IPS DF 6.9 (cell line): ENCODE data around the gene CSH1.
"Not testable (repeated sequence)": the region's sequence is repeated elsewhere in the genome, so short reads cannot be mapped to it uniquely, and the experiment has no call there.

ENCODE experiments used
- DNase-seq: peaks from one replicate; pipeline ENCODE4 v3.0.0-alpha.2; 2013; ENCODE audit warnings: low read depth, low spot score
- H3K27ac ChIP-seq: one replicate; pipeline ENCODE4 v1.5.1; 2013; ENCODE audit warnings: low read length, control low read depth
- H3K27me3 ChIP-seq: 2 replicates; pipeline ENCODE4 v1.6.1; 2013; ENCODE audit warnings: mild to moderate bottlenecking, low read length; ENCODE audit not compliant: control insufficient read depth, insufficient read depth
- H3K36me3 ChIP-seq: 2 replicates; pipeline ENCODE4 v1.6.1; 2013; ENCODE audit warnings: low read length; ENCODE audit not compliant: control insufficient read depth, insufficient read depth
- H3K4me1 ChIP-seq: 2 replicates; pipeline ENCODE4 v1.6.1; 2013; ENCODE audit warnings: low read length; ENCODE audit not compliant: control insufficient read depth, insufficient read depth
- H3K4me3 ChIP-seq: 2 replicates; pipeline ENCODE4 v1.5.1; 2013; ENCODE audit warnings: mild to moderate bottlenecking, low read length
- H3K9me3 ChIP-seq: 2 replicates; pipeline ENCODE4 v1.6.1; 2013; ENCODE audit warnings: low read length, inconsistent platforms; ENCODE audit not compliant: control insufficient read depth, insufficient read depth
- WGBS: extraction: QIAGEN DNeasy Blood & Tissue Kit; methylation state at CpG from one replicate; pipeline ENCODE4 v1.1.7; 2013; ENCODE audit warnings: mixed read lengths, missing lambda C conversion rate; ENCODE audit not compliant: insufficient read length, insufficient coverage; 5-methylcytosine and 5-hydroxymethylcytosine counted together

Gene CSH1

DNA sequence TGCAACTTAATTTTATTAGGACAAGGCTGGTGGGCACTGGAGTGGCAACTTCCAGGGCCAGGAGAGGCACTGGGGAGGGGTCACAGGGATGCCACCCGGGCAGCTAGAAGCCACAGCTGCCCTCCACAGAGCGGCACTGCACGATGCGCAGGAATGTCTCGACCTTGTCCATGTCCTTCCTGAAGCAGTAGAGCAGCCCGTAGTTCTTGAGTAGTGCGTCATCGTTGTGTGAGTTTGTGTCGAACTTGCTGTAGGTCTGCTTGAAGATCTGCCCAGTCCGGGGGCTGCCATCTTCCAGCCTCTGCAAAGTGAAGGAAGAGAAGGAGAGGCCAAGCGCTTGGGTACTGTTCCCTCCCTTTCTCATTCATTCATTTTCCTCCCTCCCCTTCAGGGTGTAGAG, 20.8 kb upstream of the CSH1 start:
- not testable (repeated sequence) for H3K9me3 ChIP-seq, H3K36me3 ChIP-seq, DNase-seq, H3K27me3 ChIP-seq, H3K4me3 ChIP-seq, H3K4me1 ChIP-seq, H3K27ac ChIP-seq
- WGBS = no CpG with 5 or more reads among the region's 11 CpGs

- DNase-seq = no peak
- no peaks in the 10 kb centered on the region for H3K4me1 ChIP-seq
- H3K27me3 ChIP-seq = no peaks in the 10 kb centered on the region
- no peak overlapping the region for H3K27ac ChIP-seq
- H3K36me3 ChIP-seq = no peaks in the 10 kb centered on the region
- H3K9me3 ChIP-seq = no peaks in the 10 kb centered on the region
- no CpG with 5 or more reads among the region's 12 CpGs for WGBS
- no peak overlapping the region for H3K4me3 ChIP-seq
Observed at GRCh38 chr17:63916566-63917185, 20.3 kb upstream of the CSH1 start.

DNA sequence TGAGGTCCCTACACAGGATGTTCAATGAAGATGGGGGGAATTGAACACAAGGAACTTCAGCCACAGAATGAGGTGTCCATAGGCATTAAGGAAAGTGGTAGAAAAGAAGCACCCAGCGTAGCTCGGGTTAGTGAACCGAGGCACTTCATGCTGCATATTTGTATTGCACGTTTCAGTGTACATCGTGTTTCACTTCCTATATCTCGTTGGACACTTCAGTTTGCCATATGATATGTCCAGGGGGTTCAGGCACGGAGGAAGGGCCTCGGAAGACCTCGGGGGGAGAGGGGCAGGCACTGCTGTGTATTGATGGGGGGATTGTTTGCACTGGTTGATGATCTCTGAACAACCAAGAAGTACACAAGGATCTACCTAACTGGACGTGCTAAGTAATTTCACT, 19.4 kb upstream of the CSH1 start:
- not testable (repeated sequence) for H3K36me3 ChIP-seq, H3K4me1 ChIP-seq, H3K27ac ChIP-seq, H3K4me3 ChIP-seq, H3K27me3 ChIP-seq, DNase-seq, H3K9me3 ChIP-seq
- WGBS = no CpG with 5 or more reads among the region's 10 CpGs

- H3K27ac ChIP-seq = no peak overlapping the region
- no peak for DNase-seq
- H3K4me1 ChIP-seq = peaks cover 1% of the 10 kb centered on the region; the same call in 1 of the 2 replicates
- no peak overlapping the region for H3K4me3 ChIP-seq
- no peaks in the 10 kb centered on the region for H3K27me3 ChIP-seq
- H3K9me3 ChIP-seq = no peaks in the 10 kb centered on the region
- no peaks in the 10 kb centered on the region for H3K36me3 ChIP-seq
- no CpG with 5 or more reads among the region's 7 CpGs for whole genome bisulfite sequencing
Observed at GRCh38 chr17:63914471-63914870, 18.1 kb upstream of the CSH1 start.

- Histone ChIP-seq H3K4me3 (no peak overlapping the region), H3K27me3 (no peaks in the 10 kb centered on the region), H3K27ac (no peak overlapping the region), H3K9me3 (no peaks in the 10 kb centered on the region), H3K4me1 (peaks cover 3% of the 10 kb centered on the region; the same call in 1 of the 2 replicates), H3K36me3 (no peaks in the 10 kb centered on the region)
- no CpG with 5 or more reads among the region's 8 CpGs for WGBS
- no peak for DNase-seq
Observed at GRCh38 chr17:63911657-63912100, 15.3 kb upstream of the CSH1 start.

DNA sequence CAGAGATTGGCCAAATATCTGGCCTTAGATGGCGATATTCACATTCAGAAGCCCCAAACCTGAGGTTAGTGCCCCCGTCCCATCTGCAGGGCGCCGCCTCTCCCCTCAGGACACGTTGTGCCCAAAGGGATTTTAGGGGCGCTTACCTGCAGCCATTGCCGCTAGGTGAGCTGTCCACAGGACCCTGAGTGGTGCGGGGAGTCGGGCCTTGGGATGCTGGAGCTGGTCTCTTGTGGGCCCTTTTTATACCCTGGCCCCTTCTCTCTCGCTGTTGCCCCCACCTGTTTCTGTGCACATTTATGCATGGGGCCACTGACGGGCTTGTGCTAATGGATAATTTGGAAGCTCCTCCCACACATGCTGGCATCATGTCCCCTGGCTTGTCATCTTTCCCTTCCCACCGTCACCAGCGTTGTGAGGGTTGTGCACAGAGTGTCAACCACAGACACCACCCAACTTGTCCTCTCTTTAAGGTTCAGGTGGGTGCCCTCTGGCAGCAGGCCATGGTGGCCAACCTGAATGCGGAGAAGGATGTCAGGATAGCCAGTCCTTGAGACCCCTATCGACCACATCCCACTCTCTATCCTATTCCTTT, 14.8 kb upstream of the CSH1 start, which contains the start of gene CSHL1:
TSS of gene CSHL1 (minus strand) at position 218 of the 595 bp plus-strand sequence. CDS start at position 156, 62 bp downstream.
- no peak within 1 kb of the TSS for H3K27ac ChIP-seq
- no peaks in the 10 kb centered on the region for H3K9me3 ChIP-seq
- no peak for DNase-seq
- no peaks in the 10 kb centered on the region for H3K27me3 ChIP-seq
- no peaks in the 10 kb centered on the region for H3K36me3 ChIP-seq
- WGBS = no CpG with 5 or more reads among the region's 15 CpGs
- H3K4me3 ChIP-seq = no peak within 1 kb of the TSS
- H3K4me1 ChIP-seq = peaks cover 3% of the 10 kb centered on the region; the same call in 1 of the 2 replicates

GRCh38 chr17:63910096-63910495, 13.7 kb upstream of the CSH1 start:
- Histone ChIP-seq H3K9me3 (no peaks in the 10 kb centered on the region), H3K27me3 (no peaks in the 10 kb centered on the region), H3K4me1 (peaks cover 3% of the 10 kb centered on the region; the same call in 1 of the 2 replicates), H3K36me3 (no peaks in the 10 kb centered on the region), H3K27ac (no peak overlapping the region), H3K4me3 (no peak overlapping the region)
- no CpG with 5 or more reads among the region's 14 CpGs for WGBS
- DNase-seq = no peak

GRCh38 chr17:63909586-63909985, 13.2 kb upstream of the CSH1 start:
- H3K9me3 ChIP-seq, H3K27me3 ChIP-seq, H3K27ac ChIP-seq, H3K36me3 ChIP-seq, H3K4me1 ChIP-seq, H3K4me3 ChIP-seq, DNase-seq: not testable (repeated sequence)
- WGBS = no CpG with 5 or more reads among the region's 10 CpGs

- H3K36me3 ChIP-seq, H3K4me1 ChIP-seq, DNase-seq, H3K27ac ChIP-seq, H3K27me3 ChIP-seq, H3K4me3 ChIP-seq, H3K9me3 ChIP-seq: not testable (repeated sequence)
- WGBS = no CpG with 5 or more reads among the region's 12 CpGs
Observed at GRCh38 chr17:63907161-63907778, 10.9 kb upstream of the CSH1 start.

DNA sequence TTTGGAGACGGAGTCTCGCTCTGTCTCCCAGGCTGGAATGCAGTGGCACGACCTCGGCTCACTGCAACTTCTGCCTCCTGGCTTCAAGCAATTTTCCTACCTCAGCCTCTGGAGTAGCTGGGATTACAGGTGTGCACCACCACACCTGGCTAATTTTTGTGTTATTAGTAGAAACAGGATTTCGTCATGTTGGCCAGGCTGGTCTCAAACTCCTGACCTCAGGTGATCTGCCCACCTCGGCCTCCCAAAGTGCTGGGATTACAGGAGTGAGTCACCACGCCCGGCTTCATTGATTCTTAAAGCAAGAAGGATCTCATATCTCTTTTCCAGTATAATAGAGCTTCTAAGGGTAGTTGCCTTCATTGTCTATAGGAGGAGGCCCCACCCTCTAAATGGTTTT, 8.4 kb upstream of the CSH1 start:
- not testable (repeated sequence) for H3K27me3 ChIP-seq, H3K4me1 ChIP-seq, H3K4me3 ChIP-seq, H3K27ac ChIP-seq, H3K36me3 ChIP-seq, DNase-seq, H3K9me3 ChIP-seq
- no CpG with 5 or more reads among the region's 8 CpGs for WGBS
